Smooth muscle cell (in vitro differentiated cells): ENCODE measurements around the gene HOXC10. TPM values are rescaled to one million over a fixed set of nuclear protein-coding genes. Genes with fewer than 3 reads are reported as not detected.

Experiments
- DNase-seq: peaks from one replicate; lab custom pipeline; 2025; ENCODE audit not compliant: unreplicated experiment; lab: John Stamatoyannopoulos, UW
- H2AFZ ChIP-seq: fragments of 200-600 bp; sonication (generic); 2 replicates; pipeline ENCODE4 v1.6.0; 2016; ENCODE audit warnings: antibody characterized with exemption, low read depth, mild to moderate bottlenecking
- H3F3A ChIP-seq: fragments of 200-600 bp; sonication (generic); 2 replicates; pipeline ENCODE4 v1.6.0; 2017; ENCODE audit warnings: antibody characterized with exemption, low read depth
- H3K27ac ChIP-seq: fragments of 200-600 bp; sonication (generic); 2 replicates; pipeline ENCODE4 v1.5.1; 2016; ENCODE audit warnings: low read depth, mild to moderate bottlenecking
- H3K27me3 ChIP-seq: fragments of 200-600 bp; sonication (generic); 2 replicates; pipeline ENCODE4 v1.6.1; 2016; ENCODE audit warnings: low read depth, mild to moderate bottlenecking
- H3K36me3 ChIP-seq: fragments of 200-600 bp; sonication (generic); 2 replicates; pipeline ENCODE4 v1.5.1; 2016; ENCODE audit warnings: low read depth
- H3K4me1 ChIP-seq: fragments of 200-600 bp; sonication (generic); 2 replicates; pipeline ENCODE4 v1.5.1; 2016; ENCODE audit warnings: low read depth
- H3K4me2 ChIP-seq: fragments of 200-600 bp; sonication (generic); 2 replicates; pipeline ENCODE4 v1.6.0; 2016; ENCODE audit warnings: mild to moderate bottlenecking
- H3K4me3 ChIP-seq: fragments of 200-600 bp; sonication (generic); 2 replicates; pipeline ENCODE4 v1.5.1; 2016; ENCODE audit warnings: mild to moderate bottlenecking
- H3K79me2 ChIP-seq: fragments of 200-600 bp; sonication (generic); 2 replicates; pipeline ENCODE4 v1.6.0; 2016; ENCODE audit warnings: low read depth, mild to moderate bottlenecking
- H3K9ac ChIP-seq: fragments of 200-600 bp; sonication (generic); 2 replicates; pipeline ENCODE4 v1.6.0; 2016; ENCODE audit warnings: low read depth
- H3K9me3 ChIP-seq: fragments of 200-600 bp; sonication (generic); replicated peaks from 2 replicates; pipeline ENCODE4 v1.5.1; 2016; ENCODE audit warnings: low read depth
- H4K20me1 ChIP-seq: fragments of 200-600 bp; sonication (generic); 2 replicates; pipeline ENCODE4 v1.6.0; 2016; ENCODE audit warnings: low read depth
- CTCF ChIP-seq: fragments of 200-600 bp; sonication (generic); IDR thresholded peaks from 2 replicates; pipeline ENCODE4 v1.5.1; 2017; ENCODE audit warnings: borderline replicate concordance, mild to moderate bottlenecking, antibody characterized with exemption; ENCODE audit not compliant: insufficient read depth, poor library complexity, severe bottlenecking
- WGBS: methylation state at CpG from one replicate; pipeline ENCODE4 v1.1.7; 2016; ENCODE audit warnings: low lambda C conversion rate; 5-methylcytosine and 5-hydroxymethylcytosine counted together
- polyA plus RNA-seq: library from polyadenylated mRNA; unstranded; fragments of >200 nt; fragmentation: Nextera tagmentation; extraction: Ambion mirVana; gene quantifications from 2 replicates; pipeline ENCODE4 v1.2.1, GENCODE V29; 2016
- total RNA-seq: library from RNA; depleted of rRNA; stranded (reverse); fragments of >200 nt; gene quantifications from 2 replicates; pipeline ENCODE4 v1.2.3, GENCODE V29; 2014

Gene HOXC10
- total and polyA plus RNA-seq, 2 experiments from 2014 or later = 0.66 TPM; not detected in 1

- Histone ChIP-seq H4K20me1 (no peaks in the 10 kb centered on the region), H3K36me3 (no peaks in the 10 kb centered on the region), H3K4me3 (no peak overlapping the region), H3K4me1 (no peaks in the 10 kb centered on the region), H3K9me3 (no peaks in the 10 kb centered on the region), H3F3A (no peaks in the 10 kb centered on the region), H3K79me2 (no peaks in the 10 kb centered on the region), H3K27ac (no peak overlapping the region), H2AFZ (no peak overlapping the region), H3K27me3 (peaks cover 100% of the 10 kb centered on the region), H3K9ac (no peak overlapping the region), H3K4me2 (no peak overlapping the region)
- DNase-seq = no peak
- TF ChIP-seq CTCF = no peak
- 7% methylated on average over 5 of the region's 5 CpGs for WGBS
Observed at GRCh38 chr12:53988541-53989226, 3.7 kb downstream of the HOXC10 start.

- Histone ChIP-seq H3K9ac (no peak overlapping the region), H4K20me1 (no peaks in the 10 kb centered on the region), H3K9me3 (no peaks in the 10 kb centered on the region), H3K4me3 (no peak overlapping the region), H3K27ac (no peak overlapping the region), H3K4me2 (no peak overlapping the region), H2AFZ (no peak overlapping the region), H3K4me1 (no peaks in the 10 kb centered on the region), H3K36me3 (no peaks in the 10 kb centered on the region), H3F3A (no peaks in the 10 kb centered on the region), H3K79me2 (no peaks in the 10 kb centered on the region), H3K27me3 (peaks cover 100% of the 10 kb centered on the region)
- WGBS = 21% methylated on average over 28 of the region's 28 CpGs
- no peak for DNase-seq
- peak; percentile 39 for TF ChIP-seq CTCF
Observed at GRCh38 chr12:53989227-53990113, 4.5 kb downstream of the HOXC10 start.

- H3K4me2 ChIP-seq = no peak overlapping the region
- H3K27me3 ChIP-seq = peaks cover 100% of the 10 kb centered on the region
- no peak for TF ChIP-seq CTCF
- WGBS = 22% methylated on average over 27 of the region's 27 CpGs
- no peaks in the 10 kb centered on the region for H3K79me2 ChIP-seq
- DNase-seq = no peak
- no peak overlapping the region for H3K4me3 ChIP-seq
- H3K36me3 ChIP-seq = no peaks in the 10 kb centered on the region
- H3K9me3 ChIP-seq = no peaks in the 10 kb centered on the region
- H4K20me1 ChIP-seq = no peaks in the 10 kb centered on the region
- no peaks in the 10 kb centered on the region for H3K4me1 ChIP-seq
- H3K9ac ChIP-seq = no peak overlapping the region
- H3K27ac ChIP-seq = no peak overlapping the region
- no peak overlapping the region for H2AFZ ChIP-seq
- no peaks in the 10 kb centered on the region for H3F3A ChIP-seq
Observed at GRCh38 chr12:53990311-53991076, 5.5 kb downstream of the HOXC10 start.
